Measurements from ENCODE around the gene MAP3K21.

Gene MAP3K21

GRCh38 chr1:233431753-233432403 lies 104.4 kb downstream of the MAP3K21 start:
- intact Hi-C loops (cut with DNase I) = no loop called here
- no peak for DNase-seq

GRCh38 chr1:233432916-233433315 lies 105.4 kb downstream of the MAP3K21 start:
- intact Hi-C loops (cut with DNase I) = no loop called here
- DNase-seq = no peak

GRCh38 chr1:233433436-233434210 lies 106.1 kb downstream of the MAP3K21 start:
- intact Hi-C loops (cut with DNase I) = no loop called here
- no peak for DNase-seq
